ENCODE data around the gene SAP30BP.
"Not testable (repeated sequence)": the region's sequence is repeated elsewhere in the genome, so short reads cannot be mapped to it uniquely, and the experiment has no call there.

The SAP30BP gene

GRCh38 chr17:75634376-75634740 lies 32.8 kb upstream of the SAP30BP start:
- no peak for DNase-seq

- DNase-seq, result no peak
Observed at GRCh38 chr17:75634754-75635609, 32.2 kb upstream of the SAP30BP start.

GRCh38 chr17:75635610-75636202 lies 31.4 kb upstream of the SAP30BP start:
- DNase-seq, result no peak

GRCh38 chr17:75636381-75637142 lies 30.6 kb upstream of the SAP30BP start:
- no peak for DNase-seq

GRCh38 chr17:75637143-75637538 lies 30.0 kb upstream of the SAP30BP start:
- peak; percentile 54 for DNase-seq

- no peak for DNase-seq
Observed at GRCh38 chr17:75637551-75637950, 29.6 kb upstream of the SAP30BP start.

GRCh38 chr17:75638039-75638438 lies 29.1 kb upstream of the SAP30BP start:
- DNase-seq, result not testable (repeated sequence)

- DNase-seq, result no peak
Observed at GRCh38 chr17:75638893-75639292, 28.2 kb upstream of the SAP30BP start.

- DNase-seq, result no peak
Observed at GRCh38 chr17:75639327-75639726, 27.8 kb upstream of the SAP30BP start.

- DNase-seq, result no peak
Observed at GRCh38 chr17:75639771-75640555, 27.2 kb upstream of the SAP30BP start.

GRCh38 chr17:75640556-75641119 lies 26.5 kb upstream of the SAP30BP start:
- no peak for DNase-seq

GRCh38 chr17:75641343-75641742 lies 25.8 kb upstream of the SAP30BP start:
- DNase-seq, result no peak

- DNase-seq, result no peak
Observed at GRCh38 chr17:75642182-75642783, 24.9 kb upstream of the SAP30BP start.

- no peak for DNase-seq
Observed at GRCh38 chr17:75642784-75643642, 24.1 kb upstream of the SAP30BP start.

- no peak for DNase-seq
Observed at GRCh38 chr17:75643643-75644017, 23.5 kb upstream of the SAP30BP start.

GRCh38 chr17:75645501-75645888 lies 21.6 kb upstream of the SAP30BP start:
- DNase-seq, result peak; percentile 79

- DNase-seq, result peak; percentile 53
Observed at GRCh38 chr17:75645889-75646637, 21.1 kb upstream of the SAP30BP start.

- DNase-seq, result no peak
Observed at GRCh38 chr17:75646638-75646992, 20.5 kb upstream of the SAP30BP start.

- no peak for DNase-seq
Observed at GRCh38 chr17:75647061-75647460, 20.1 kb upstream of the SAP30BP start.

GRCh38 chr17:75647921-75648320 lies 19.2 kb upstream of the SAP30BP start:
- no peak for DNase-seq

- no peak for DNase-seq
Observed at GRCh38 chr17:75649687-75650086, 17.5 kb upstream of the SAP30BP start.
